ENCODE measurements around the gene CREB3L2.
"Not testable (repeated sequence)": the region's sequence is repeated elsewhere in the genome, so short reads cannot be mapped to it uniquely, and the experiment has no call there.

Gene CREB3L2

GRCh38 chr7:138001529-138002095 lies at the start of gene CREB3L2:
Gene CREB3L2 (minus strand): TSS chr7:138002086. CDS start chr7:138001705, 381 bp downstream.
- no peak for DNase-seq

- DNase-seq: no peak
Measured at GRCh38 chr7:138049505-138050116, 47.7 kb upstream of the CREB3L2 start.

GRCh38 chr7:138047907-138048306 lies 46.0 kb upstream of the CREB3L2 start:
- no peak for DNase-seq

- no peak for DNase-seq
Measured at GRCh38 chr7:138044897-138045296, 43.0 kb upstream of the CREB3L2 start.

- not testable (repeated sequence) for DNase-seq
Measured at GRCh38 chr7:138040063-138040462, 38.2 kb upstream of the CREB3L2 start.

- no peak for DNase-seq
Measured at GRCh38 chr7:138036135-138036534, 34.2 kb upstream of the CREB3L2 start.

GRCh38 chr7:138033241-138033640 lies 31.4 kb upstream of the CREB3L2 start:
- no peak for DNase-seq

GRCh38 chr7:138032770-138033169 lies 30.9 kb upstream of the CREB3L2 start:
- no peak for DNase-seq

- no peak for DNase-seq
Measured at GRCh38 chr7:138032186-138032585, 30.3 kb upstream of the CREB3L2 start.

GRCh38 chr7:138030679-138031351 lies 28.9 kb upstream of the CREB3L2 start:
- DNase-seq: no peak

- no peak for DNase-seq
Measured at GRCh38 chr7:138029941-138030340, 28.1 kb upstream of the CREB3L2 start.

- no peak for DNase-seq
Measured at GRCh38 chr7:138029126-138029525, 27.2 kb upstream of the CREB3L2 start.

GRCh38 chr7:138027100-138027499 lies 25.2 kb upstream of the CREB3L2 start:
- DNase-seq: no peak

- no peak for DNase-seq
Measured at GRCh38 chr7:138025215-138026186, 23.6 kb upstream of the CREB3L2 start.

- no peak for DNase-seq
Measured at GRCh38 chr7:138024765-138025164, 22.9 kb upstream of the CREB3L2 start.

GRCh38 chr7:138024343-138024691 lies 22.4 kb upstream of the CREB3L2 start:
- no peak for DNase-seq

GRCh38 chr7:138023618-138024342 lies 21.9 kb upstream of the CREB3L2 start:
- DNase-seq: no peak

GRCh38 chr7:138021889-138022288 lies 20.0 kb upstream of the CREB3L2 start:
- DNase-seq: no peak

- DNase-seq: no peak
Measured at GRCh38 chr7:138017992-138018391, 16.1 kb upstream of the CREB3L2 start.

- DNase-seq: no peak
Measured at GRCh38 chr7:138015096-138015495, 13.2 kb upstream of the CREB3L2 start.

GRCh38 chr7:138014686-138015085 lies 12.8 kb upstream of the CREB3L2 start:
- DNase-seq: no peak

- not testable (repeated sequence) for DNase-seq
Measured at GRCh38 chr7:138014201-138014600, 12.3 kb upstream of the CREB3L2 start.

- DNase-seq: no peak
Measured at GRCh38 chr7:138009350-138009653, 7.4 kb upstream of the CREB3L2 start.

Measured in NCI-H524 treated with DMSO at 0.1 percent for 48 hours (cell line).